K562 (cell line): ENCODE measurements around the gene DNAJB7. TPM values are rescaled to one million over a fixed set of nuclear protein-coding genes. Genes with fewer than 3 reads are reported as not detected.

Source experiments
- ATAC-seq: fragments of 200-7000 bp; cut with Tn5 transposase; 3 replicates; pipeline ENCODE4 v1.9.1; 2020; ENCODE audit warnings: moderate library complexity
- BruUV-seq: library from RNA; stranded (reverse); fragments of 400-500 nt; replicated peaks from 2 replicates; lab custom pipeline; 2021; lab: Mats Ljungman, UMichigan
- CTCF ChIA-PET: fragments of 300-600 bp; formaldehyde crosslinking; extraction: SDS; loops from one replicate; lab custom pipeline; 2021; ENCODE audit warnings: low intra/inter-chr PET ratio; lab: Yijun Ruan, JAX
- POLR2A ChIA-PET: fragments of 300-600, 350-650 bp; sonication (Branson Sonifier 250); formaldehyde crosslinking; extraction: SDS; loops from one replicate; lab custom pipeline; 2021; ENCODE audit warnings: antibody characterized with exemption, inconsistent platforms; lab: Yijun Ruan, JAX
- DNase-seq, 4 experiments: peaks; one replicate each; pipeline versions ENCODE4 v3.0.0 to v3.0.0-alpha.2; 2011 to 2018; ENCODE audit warnings: low spot score in 3 of 4, mixed read lengths in 3 of 4; ENCODE audit errors: extremely low read depth in 1 of 4
- FAIRE-seq: peaks from 2 replicates; lab custom pipeline; 2011; peaks lifted over from hg19 to GRCh38; lab: Jason Lieb, UNC
- H2AFZ ChIP-seq: 2 replicates; pipeline ENCODE4 v1.6.0; 2011; ENCODE audit warnings: low read depth, low read length, control low read depth, inconsistent platforms
- H3K27ac ChIP-seq: fragments of 200-600 bp; 3 replicates; pipeline ENCODE4 v1.8.0; 2011; ENCODE audit warnings: low read depth, mild to moderate bottlenecking, control low read depth, inconsistent platforms, low read length, moderate library complexity, mixed read lengths; ENCODE audit errors: extremely low read depth
- H3K27me3 ChIP-seq, 2 experiments: fragments of 300-600 bp in 1 of 2; 2 replicates in 1 of 2; 3 replicates in 1 of 2; pipeline versions ENCODE4 v1.6.0 to v1.8.0; 2011; ENCODE audit warnings: inconsistent platforms in 2 of 2, low read length in 2 of 2, mild to moderate bottlenecking in 1 of 2, mixed read lengths in 1 of 2, moderate library complexity in 1 of 2; ENCODE audit not compliant: control insufficient read depth in 2 of 2, insufficient read depth in 2 of 2
- H3K36me3 ChIP-seq: fragments of 300-600 bp; 3 replicates; pipeline ENCODE4 v1.8.0; 2011; ENCODE audit warnings: mild to moderate bottlenecking, low read length, inconsistent platforms; ENCODE audit not compliant: control insufficient read depth, insufficient read depth
- H3K4me1 ChIP-seq, 2 experiments: fragments of 200-600 bp in 1 of 2; replicated peaks in 1 of 2; 2 replicates in 1 of 2; 3 replicates in 1 of 2; pipeline versions ENCODE4 v1.5.1 to v1.8.0; 2011; ENCODE audit warnings: inconsistent platforms in 2 of 2, low read length in 2 of 2, mild to moderate bottlenecking in 1 of 2, mixed read lengths in 1 of 2, moderate library complexity in 1 of 2; ENCODE audit not compliant: control insufficient read depth in 2 of 2, insufficient read depth in 2 of 2
- H3K4me2 ChIP-seq: 2 replicates; pipeline ENCODE4 v1.6.1; 2011; ENCODE audit warnings: low read length, control low read depth, inconsistent platforms, mixed read lengths; ENCODE audit not compliant: insufficient read depth
- H3K4me3 ChIP-seq: fragments of 200-600 bp; sonication (generic), shearing (Covaris generic); 2 replicates; pipeline ENCODE4 v1.5.1; 2016; ENCODE audit warnings: control low read depth, inconsistent platforms
- H3K79me2 ChIP-seq: fragments of 200-600 bp; 3 replicates; pipeline ENCODE4 v1.8.0; 2011; ENCODE audit warnings: low read length, inconsistent platforms; ENCODE audit not compliant: control insufficient read depth, insufficient read depth
- H3K9ac ChIP-seq, 2 experiments: 2 replicates each; pipeline versions ENCODE4 v1.6.0 to v1.6.1; 2011; ENCODE audit warnings: low read depth in 2 of 2, low read length in 2 of 2, control low read depth in 1 of 2, inconsistent platforms in 1 of 2, mild to moderate bottlenecking in 1 of 2, mixed read lengths in 1 of 2; ENCODE audit not compliant: insufficient read depth in 1 of 2
- H3K9me1 ChIP-seq: one replicate; pipeline ENCODE4 v1.6.0; 2011; ENCODE audit warnings: inconsistent platforms, mild to moderate bottlenecking, low read length, moderate library complexity; ENCODE audit not compliant: control insufficient read depth, insufficient read depth
- H3K9me3 ChIP-seq: replicated peaks from 2 replicates; pipeline ENCODE4 v1.5.1; 2011; ENCODE audit warnings: low read depth, low read length, inconsistent platforms; ENCODE audit not compliant: control insufficient read depth, insufficient read depth
- H4K20me1 ChIP-seq: replicated peaks from 2 replicates; pipeline ENCODE4 v1.6.1; 2011; ENCODE audit warnings: low read length, inconsistent platforms, mixed read lengths; ENCODE audit not compliant: control insufficient read depth, insufficient read depth
- COPS2 ChIP-seq: fragments of 450-650 bp; conservative IDR thresholded peaks from 2 replicates; pipeline ENCODE4 v1.6.1; 2016; ENCODE audit warnings: mild to moderate bottlenecking, moderate library complexity
- FOXK2 ChIP-seq, 2 experiments: fragments of 450-650 bp; IDR thresholded peaks in 1 of 2; conservative IDR thresholded peaks in 1 of 2; 2 replicates each; pipeline ENCODE4 v1.6.1; 2016; ENCODE audit warnings: low read depth in 2 of 2, mild to moderate bottlenecking in 1 of 2
- HNRNPLL ChIP-seq: fragments of 200-400 bp; formaldehyde crosslinking; IDR thresholded peaks from 2 replicates; pipeline ENCODE4 v1.6.1; 2017; ENCODE audit warnings: low read length, low read depth, mild to moderate bottlenecking; ENCODE audit not compliant: poor library complexity, severe bottlenecking
- JUN ChIP-seq, 2 experiments: sonication (generic) in 1 of 2; formaldehyde crosslinking in 1 of 2; IDR thresholded peaks; 2 replicates each; pipeline versions ENCODE4 v1.6.1 to v1.8.0; 2012 to 2022; ENCODE audit warnings: borderline replicate concordance in 2 of 2, mild to moderate bottlenecking in 2 of 2, improper control_type of control experiment in 1 of 2, low read depth in 1 of 2, low read length in 1 of 2, missing genetic modification reagents in 1 of 2
- KDM4B ChIP-seq, 2 experiments: fragments of 450-650 bp in 1 of 2; sonication (generic) in 1 of 2; IDR thresholded peaks; 2 replicates each; pipeline ENCODE4 v1.6.1; 2016 to 2017; ENCODE audit warnings: borderline replicate concordance in 2 of 2, antibody characterized with exemption in 1 of 2, low read depth in 1 of 2, mild to moderate bottlenecking in 1 of 2
- MED1 ChIP-seq: sonication (generic); formaldehyde crosslinking; IDR thresholded peaks from 2 replicates; pipeline ENCODE4 v1.8.1; 2023; ENCODE audit warnings: missing genetic modification reagents, borderline replicate concordance
- POLR2B ChIP-seq: fragments of 450-650 bp; IDR thresholded peaks from 2 replicates; pipeline ENCODE4 v1.6.1; 2018; ENCODE audit warnings: low read depth; ENCODE audit not compliant: partially characterized antibody
- SMARCA4 ChIP-seq: fragments of 450-650 bp; IDR thresholded peaks from 2 replicates; pipeline ENCODE4 v1.6.1; 2016
- ZNF282 ChIP-seq: sonication (generic); formaldehyde crosslinking; IDR thresholded peaks from 2 replicates; pipeline ENCODE4 v1.8.1; 2023; ENCODE audit warnings: missing genetic modification reagents
- ZNF764 ChIP-seq: fragments of 250-450 bp; sonication (Bioruptor Pico); IDR thresholded peaks from 2 replicates; pipeline ENCODE4 v1.4.0; 2020; ENCODE audit warnings: low read depth, mild to moderate bottlenecking, moderate library complexity
- ZSCAN29 ChIP-seq: fragments of 450-650 bp; IDR thresholded peaks from 2 replicates; pipeline ENCODE4 v1.6.1; 2017
- WGBS: fragments of 100-300 bp; shearing (Covaris generic); methylation state at CpG from one replicate; pipeline ENCODE4 v1.1.6; 2016; ENCODE audit warnings: low coverage, mixed read lengths; ENCODE audit not compliant: insufficient coverage; ENCODE audit errors: missing lambda C conversion rate; 5-methylcytosine and 5-hydroxymethylcytosine counted together
- in situ Hi-C: fragments of 300-500 bp; cut with MboI; formaldehyde crosslinking; loops from 4 replicates; pipeline ENCODE4 v1.15.0; 2018; ENCODE audit warnings: inconsistent platforms, mixed read lengths
- intact Hi-C: fragments of 100-400 bp; cut with micrococcal nuclease; formaldehyde crosslinking; loops from 2 replicates; pipeline ENCODE4 v1.14.2; 2022
- polyA plus RNA-seq, 8 experiments: library from polyadenylated mRNA; depleted of rRNA in 4 of 8; stranded (reverse) in 5 of 8; unstranded in 3 of 8; fragments of >200 nt; fragmentation: Nextera tagmentation in 2 of 8; fragmentation: Illumina TruSeq in 1 of 8; extraction: Ambion mirVana in 2 of 8; extraction: Trizol in 1 of 8; gene quantifications; 2 replicates each; pipeline versions ENCODE4 v1.2.1 to v1.2.3, GENCODE V29; 2011 to 2014; ENCODE audit warnings: inconsistent platforms in 1 of 8, missing spikeins in 1 of 8
- total RNA-seq, 7 experiments: library from RNA; depleted of rRNA in 6 of 7; stranded (reverse); fragments of >200 nt in 6 of 7; fragmentation: Illumina TruSeq in 2 of 7; extraction: Trizol in 2 of 7; gene quantifications; 2 replicates each; pipeline versions ENCODE4 v1.2.1 to v1.2.3, GENCODE V29; 2011 to 2021; ENCODE audit warnings: low replicate concordance in 1 of 7
- TF ChIP-seq, protein P1 (sequence below): fragments of 450-650 bp; conservative IDR thresholded peaks from 2 replicates; pipeline ENCODE4 v1.6.1; 2016; ENCODE audit warnings: missing genetic modification characterization, low read depth, mild to moderate bottlenecking, control low read depth, missing compliant biosample characterization
- TF ChIP-seq, protein P2 (sequence below): fragments of 450-650 bp; IDR thresholded peaks from 2 replicates; pipeline ENCODE4 v1.6.1; 2016; ENCODE audit warnings: antibody characterized with exemption

Gene DNAJB7
- total and polyA plus RNA-seq, 9 of the 15 experiments (the other 6 are each of a cell fraction or from before 2014, with no cell fraction given) = 0.13 to 0.21 TPM; not detected in 7

DNA sequence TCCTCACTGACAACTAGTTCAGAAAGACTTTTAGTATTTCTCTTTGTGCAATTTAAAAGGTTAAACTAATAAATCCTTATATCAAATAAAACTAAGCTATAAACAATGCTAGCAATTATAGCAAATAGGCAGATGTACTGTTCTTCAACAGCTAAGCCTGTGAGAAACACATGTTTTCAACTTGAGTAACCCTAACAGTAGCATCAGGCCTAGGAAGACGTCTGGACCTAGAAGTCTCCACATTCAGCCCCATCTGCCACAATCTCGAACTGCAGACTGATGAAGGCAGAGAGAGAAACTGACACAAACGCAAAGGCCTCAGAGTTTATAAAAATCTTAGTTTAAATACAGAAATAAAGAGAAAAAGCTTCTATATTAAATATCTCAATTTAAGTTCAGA is 8.0 kb downstream of the DNAJB7 start:
- Histone ChIP-seq H3K27me3 (no peaks in the 10 kb centered on the region), H3K36me3 (peaks cover 53% of the 10 kb centered on the region), H3K27ac (peak overlapping the region; percentile 53; the same call in 2 of the 3 replicates), H3K9ac (peak overlapping the region in 1 of 2 experiments; percentile 91; a peak in 2 of 4 replicates), H3K9me3 (no peaks in the 10 kb centered on the region), H2AFZ (no peak overlapping the region), H3K79me2 (peaks cover 94% of the 10 kb centered on the region), H3K4me2 (peak overlapping the region; percentile 88), H3K4me1 (peaks cover 7 to 10% of the 10 kb centered on the region in 2 experiments; a peak in 3 of 5 replicates), H3K4me3 (peak overlapping the region; percentile 88; the same call in 1 of the 2 replicates), H4K20me1 (no peaks in the 10 kb centered on the region; the same call in 1 of the 2 replicates), H3K9me1 (no peaks in the 10 kb centered on the region)
- CTCF ChIA-PET = no interaction called here
- no TSS peak for BruUV-seq
- DNase-seq (peak in 2 of 4 experiments; percentile 7 to 39), ATAC-seq (peak; percentile 39), FAIRE-seq (peak; percentile 74)
- TF ChIP-seq SMARCA4 (no peak), FOXK2 (conservative IDR thresholded peaks at IDR 0.05 in 1 of 2, IDR thresholded peaks at IDR 0.05 in 1 of 2; ENCODE audit: low read depth in 2 of 2) (no peak), KDM4B (IDR thresholded peaks at IDR 0.05; ENCODE audit: borderline replicate concordance in 2 of 2, low read depth in 1 of 2) (no peak), MED1 (CRISPR knock-in tag) (no peak), ZNF764 (CRISPR knock-in tag) (no peak), ZSCAN29 (no peak), COPS2 (no peak), JUN (IDR thresholded peaks at IDR 0.05; ENCODE audit: borderline replicate concordance, low read depth, low read length) (no peak), JUN (CRISPR knock-in tag; IDR thresholded peaks at IDR 0.05; ENCODE audit: borderline replicate concordance) (no peak), ZNF282 (no peak), POLR2B (no peak), HNRNPLL (no peak)
- TF ChIP-seq, protein P1, sequence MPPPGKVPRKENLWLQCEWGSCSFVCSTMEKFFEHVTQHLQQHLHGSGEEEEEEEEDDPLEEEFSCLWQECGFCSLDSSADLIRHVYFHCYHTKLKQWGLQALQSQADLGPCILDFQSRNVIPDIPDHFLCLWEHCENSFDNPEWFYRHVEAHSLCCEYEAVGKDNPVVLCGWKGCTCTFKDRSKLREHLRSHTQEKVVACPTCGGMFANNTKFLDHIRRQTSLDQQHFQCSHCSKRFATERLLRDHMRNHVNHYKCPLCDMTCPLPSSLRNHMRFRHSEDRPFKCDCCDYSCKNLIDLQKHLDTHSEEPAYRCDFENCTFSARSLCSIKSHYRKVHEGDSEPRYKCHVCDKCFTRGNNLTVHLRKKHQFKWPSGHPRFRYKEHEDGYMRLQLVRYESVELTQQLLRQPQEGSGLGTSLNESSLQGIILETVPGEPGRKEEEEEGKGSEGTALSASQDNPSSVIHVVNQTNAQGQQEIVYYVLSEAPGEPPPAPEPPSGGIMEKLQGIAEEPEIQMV (tag) = no peak
- TF ChIP-seq, protein P2, sequence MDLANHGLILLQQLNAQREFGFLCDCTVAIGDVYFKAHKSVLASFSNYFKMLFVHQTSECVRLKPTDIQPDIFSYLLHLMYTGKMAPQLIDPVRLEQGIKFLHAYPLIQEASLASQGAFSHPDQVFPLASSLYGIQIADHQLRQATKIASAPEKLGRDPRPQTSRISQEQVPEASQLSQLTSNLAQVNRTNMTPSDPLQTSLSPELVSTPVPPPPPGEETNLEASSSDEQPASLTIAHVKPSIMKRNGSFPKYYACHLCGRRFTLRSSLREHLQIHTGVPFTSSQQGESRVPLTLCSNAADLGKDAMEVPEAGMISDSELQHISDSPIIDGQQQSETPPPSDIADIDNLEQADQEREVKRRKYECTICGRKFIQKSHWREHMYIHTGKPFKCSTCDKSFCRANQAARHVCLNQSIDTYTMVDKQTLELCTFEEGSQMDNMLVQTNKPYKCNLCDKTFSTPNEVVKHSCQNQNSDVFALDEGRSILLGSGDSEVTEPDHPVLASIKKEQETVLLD = no peak
- intact Hi-C loops (no loop called here), in situ Hi-C loops (no loop called here)
- 0% methylated on average over 3 of the region's 3 CpGs for WGBS
- POLR2A ChIA-PET = interaction anchor here (0.9 kb wide), 1 partner anchor 37 kb away, joined by 3 read pairs; no protein-coding TSS in a partner anchor
